GM23248 (cell line): ENCODE data around the gene PPP6R1. TPM values are rescaled to one million over a fixed set of nuclear protein-coding genes. Genes with fewer than 3 reads are reported as not detected.

Source experiments
- DNase-seq: peaks from one replicate; pipeline ENCODE4 v3.0.0-alpha.2; 2015
- H2AFZ ChIP-seq: fragments of 200-600 bp; sonication (generic); 2 replicates; pipeline ENCODE4 v1.6.1; 2016; ENCODE audit warnings: antibody characterized with exemption
- H3F3A ChIP-seq: fragments of 200-600 bp; sonication (generic); 2 replicates; pipeline ENCODE4 v1.6.1; 2016; ENCODE audit warnings: mild to moderate bottlenecking, antibody characterized with exemption, mixed run types; ENCODE audit not compliant: insufficient read depth
- H3K27ac ChIP-seq: fragments of 200-600 bp; sonication (generic); 2 replicates; pipeline ENCODE4 v1.5.1; 2016; ENCODE audit warnings: mild to moderate bottlenecking
- H3K27me3 ChIP-seq: fragments of 200-600 bp; sonication (generic); replicated peaks from 2 replicates; pipeline ENCODE4 v1.6.1; 2016; ENCODE audit warnings: mild to moderate bottlenecking; ENCODE audit not compliant: insufficient read depth
- H3K36me3 ChIP-seq: fragments of 200-600 bp; sonication (generic); 2 replicates; pipeline ENCODE4 v1.6.1; 2016; ENCODE audit warnings: low read depth, mild to moderate bottlenecking
- H3K4me1 ChIP-seq: fragments of 200-600 bp; sonication (generic); 2 replicates; pipeline ENCODE4 v1.6.1; 2016; ENCODE audit warnings: mild to moderate bottlenecking; ENCODE audit not compliant: insufficient read depth
- H3K4me2 ChIP-seq: fragments of 200-600 bp; sonication (generic); one replicate; pipeline ENCODE4 v1.6.1; 2016; ENCODE audit warnings: mild to moderate bottlenecking; ENCODE audit not compliant: unreplicated experiment
- H3K4me3 ChIP-seq: fragments of 200-600 bp; sonication (generic); 2 replicates; pipeline ENCODE4 v1.5.1; 2016; ENCODE audit warnings: mild to moderate bottlenecking
- H3K79me2 ChIP-seq: fragments of 200-600 bp; sonication (generic); 2 replicates; pipeline ENCODE4 v1.6.1; 2016; ENCODE audit warnings: mild to moderate bottlenecking; ENCODE audit not compliant: insufficient read depth
- H3K9ac ChIP-seq: fragments of 200-600 bp; sonication (generic); 2 replicates; pipeline ENCODE4 v1.6.1; 2016; ENCODE audit warnings: mild to moderate bottlenecking
- H3K9me2 ChIP-seq: fragments of 200-600 bp; sonication (generic); 2 replicates; pipeline ENCODE4 v1.6.1; 2016; ENCODE audit warnings: mixed run types, mild to moderate bottlenecking, moderate library complexity; ENCODE audit not compliant: insufficient read depth
- H3K9me3 ChIP-seq: fragments of 200-600 bp; sonication (generic); one replicate; pipeline ENCODE4 v1.6.1; 2017; ENCODE audit warnings: low read depth
- H4K20me1 ChIP-seq: fragments of 200-600 bp; sonication (generic); 2 replicates; pipeline ENCODE4 v1.6.0; 2016; ENCODE audit not compliant: insufficient read depth
- EZH2 ChIP-seq: fragments of 200-600 bp; sonication (generic); IDR thresholded peaks from 2 replicates; pipeline ENCODE4 v1.6.1; 2018; ENCODE audit warnings: antibody characterized with exemption, mild to moderate bottlenecking; ENCODE audit not compliant: insufficient read depth, poor library complexity, severe bottlenecking
- EZH2phosphoT487 ChIP-seq: fragments of 200-600 bp; sonication (generic); IDR thresholded peaks from 2 replicates; pipeline ENCODE4 v1.6.1; 2018; ENCODE audit warnings: antibody characterized with exemption, moderate library complexity, mild to moderate bottlenecking, low read depth; ENCODE audit not compliant: insufficient read depth
- WGBS, 2 experiments: methylation state at CpG; one replicate each; pipeline ENCODE4 v1.1.6; 2015 to 2017; ENCODE audit warnings: low lambda C conversion rate in 2 of 2, low coverage in 1 of 2; ENCODE audit errors: missing lambda C conversion rate in 2 of 2; 5-methylcytosine and 5-hydroxymethylcytosine counted together
- in situ Hi-C: fragments of 300-500 bp; cut with MboI; formaldehyde crosslinking; loops from 2 replicates; pipeline ENCODE4 v1.15.0; 2020
- polyA plus RNA-seq: library from polyadenylated mRNA; unstranded; fragments of >200 nt; fragmentation: Nextera tagmentation; extraction: Ambion mirVana; gene quantifications from 2 replicates; pipeline ENCODE4 v1.2.1, GENCODE V29; 2016
- total RNA-seq: library from RNA; depleted of rRNA; stranded (reverse); fragments of >200 nt; shearing (Covaris generic); gene quantifications from 2 replicates; pipeline ENCODE4 v1.2.3, GENCODE V29; 2014

The PPP6R1 gene
- total and polyA plus RNA-seq, 2 experiments from 2014 or later: 9.7 to 36.9 TPM

- H3K4me3 ChIP-seq: no peak overlapping the region
These were observed 27.2 kb downstream of the PPP6R1 start for GRCh38 chr19:55231391-55232285.

DNA sequence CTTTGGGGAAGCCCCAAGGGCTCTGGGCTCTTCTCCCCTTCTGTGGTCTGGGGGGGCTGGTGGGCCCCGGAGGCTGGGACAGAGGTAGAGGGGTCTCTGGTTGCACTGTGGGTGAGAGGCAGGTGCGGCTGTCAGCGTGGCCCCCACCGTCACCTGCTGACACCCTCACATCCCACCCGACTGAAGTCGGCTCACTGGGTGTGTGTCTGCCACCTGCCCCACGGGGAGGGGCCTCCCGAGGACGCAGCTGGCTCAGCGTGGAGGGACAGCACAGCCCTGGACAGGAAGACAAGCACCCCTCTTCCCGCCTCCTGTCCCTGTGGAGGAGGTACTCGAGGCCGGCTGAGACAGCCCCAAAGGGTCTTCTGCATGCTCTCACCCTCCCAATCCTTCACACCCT is 28.0 kb downstream of the PPP6R1 start:
- Histone ChIP-seq H3K4me1 (no peaks in the 10 kb centered on the region), H3K9ac (no peak overlapping the region), H3K9me2 (no peaks in the 10 kb centered on the region), H2AFZ (no peak overlapping the region), H3K9me3 (no peaks in the 10 kb centered on the region), H3F3A (no peaks in the 10 kb centered on the region), H3K27me3 (no peaks in the 10 kb centered on the region), H3K4me2 (no peak overlapping the region), H4K20me1 (no peaks in the 10 kb centered on the region), H3K79me2 (no peaks in the 10 kb centered on the region; the same call in 1 of the 2 replicates), H3K36me3 (peaks cover 10% of the 10 kb centered on the region; the same call in 1 of the 2 replicates), H3K27ac (no peak overlapping the region), H3K4me3 (no peak overlapping the region)
- 86 to 92% methylated on average over 10 to 11 of the region's 13 CpGs for WGBS, 2 experiments
- DNase-seq: no peak
- TF ChIP-seq EZH2 (no peak), EZH2phosphoT487 (no peak)
- in situ Hi-C loops: no loop called here

More at GRCh38 chr19:55231391-55232285, 27.2 kb downstream of the PPP6R1 start:
- Histone ChIP-seq H3K79me2 (no peaks in the 10 kb centered on the region; the same call in 1 of the 2 replicates), H3K9ac (no peak overlapping the region), H2AFZ (no peak overlapping the region), H3K27ac (no peak overlapping the region), H3K9me2 (no peaks in the 10 kb centered on the region), H3K27me3 (no peaks in the 10 kb centered on the region), H3F3A (no peaks in the 10 kb centered on the region), H3K36me3 (peaks cover 14% of the 10 kb centered on the region; the same call in 1 of the 2 replicates), H3K9me3 (no peaks in the 10 kb centered on the region), H3K4me1 (no peaks in the 10 kb centered on the region), H4K20me1 (no peaks in the 10 kb centered on the region), H3K4me2 (no peak overlapping the region)
- TF ChIP-seq EZH2 (no peak), EZH2phosphoT487 (no peak)
- WGBS, 2 experiments: 92 to 94% methylated on average over 29 to 30 of the region's 30 CpGs
- no peak for DNase-seq
- in situ Hi-C loops: no loop called here

GRCh38 chr19:55230329-55230728 is 28.5 kb downstream of the PPP6R1 start:
- Histone ChIP-seq H3K9ac (no peak overlapping the region), H3K9me3 (no peaks in the 10 kb centered on the region), H3K4me1 (no peaks in the 10 kb centered on the region), H2AFZ (no peak overlapping the region), H3K4me2 (no peak overlapping the region), H3K4me3 (no peak overlapping the region), H3K36me3 (peaks cover 10% of the 10 kb centered on the region; the same call in 1 of the 2 replicates), H3K9me2 (no peaks in the 10 kb centered on the region), H3K27me3 (no peaks in the 10 kb centered on the region), H3K27ac (no peak overlapping the region), H4K20me1 (no peaks in the 10 kb centered on the region), H3F3A (no peaks in the 10 kb centered on the region), H3K79me2 (no peaks in the 10 kb centered on the region; the same call in 1 of the 2 replicates)
- no peak for TF ChIP-seq EZH2phosphoT487
- TF ChIP-seq EZH2: no peak
- DNase-seq: no peak
- 82 to 91% methylated on average over 4 to 13 of the region's 13 CpGs for WGBS, 2 experiments
- in situ Hi-C loops: no loop called here

DNA sequence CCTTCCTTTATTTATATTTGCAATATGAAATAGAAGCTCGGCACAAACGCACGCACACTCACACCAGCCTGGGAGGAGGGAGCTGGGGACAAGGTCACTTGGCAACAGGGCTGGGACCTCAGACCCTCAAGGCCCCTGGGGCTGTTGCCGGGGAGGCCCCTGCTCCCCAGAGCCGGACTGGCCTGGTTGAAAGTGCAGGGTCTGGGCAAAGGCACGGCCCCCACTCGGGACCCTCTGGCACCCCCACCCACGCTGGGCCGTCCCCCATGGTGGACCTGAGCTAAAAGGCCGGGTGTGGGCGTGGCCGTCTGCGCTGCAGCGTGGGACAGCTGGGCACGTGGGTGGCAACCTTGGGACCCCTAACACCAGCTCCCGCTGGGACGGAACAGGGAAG is 29.0 kb downstream of the PPP6R1 start:
- H3K9ac ChIP-seq: no peak overlapping the region
- no peaks in the 10 kb centered on the region for H3K9me3 ChIP-seq
- H3F3A ChIP-seq: no peaks in the 10 kb centered on the region
- no peak overlapping the region for H2AFZ ChIP-seq
- H3K4me1 ChIP-seq: no peaks in the 10 kb centered on the region
- no peak overlapping the region for H3K4me2 ChIP-seq
- no peak for DNase-seq
- in situ Hi-C loops: no loop called here
- no peaks in the 10 kb centered on the region for H3K9me2 ChIP-seq
- 92 to 93% methylated on average over 15 to 17 of the region's 17 CpGs for WGBS, 2 experiments
- no peak overlapping the region for H3K4me3 ChIP-seq
- no peaks in the 10 kb centered on the region for H3K27me3 ChIP-seq
- no peaks in the 10 kb centered on the region for H4K20me1 ChIP-seq
- no peak overlapping the region for H3K27ac ChIP-seq
- no peaks in the 10 kb centered on the region; the same call in 1 of the 2 replicates for H3K79me2 ChIP-seq
- TF ChIP-seq EZH2 (no peak), EZH2phosphoT487 (no peak)
- H3K36me3 ChIP-seq: peaks cover 10% of the 10 kb centered on the region; the same call in 1 of the 2 replicates
